Prostate gland (tissue), 2 donors: ENCODE measurements around the gene FNDC3B.

ENCODE experiments used
- POLR2A ChIP-seq: fragments of 450-650 bp; IDR thresholded peaks from one replicate; pipeline ENCODE4 v1.6.1; 2016; ENCODE audit warnings: antibody characterized with exemption, mild to moderate bottlenecking
- POLR2AphosphoS5 ChIP-seq: sonication (generic); formaldehyde crosslinking; IDR thresholded peaks from one replicate; pipeline ENCODE4 v1.6.1; 2017; ENCODE audit warnings: antibody characterized with exemption
- TF ChIP-seq, protein P1 (sequence below), 4 experiments: fragments of 200-600 bp in 2 of 4; fragments of 450-650 bp in 2 of 4; sonication (generic) in 2 of 4; IDR thresholded peaks; 1 replicate in 3 of 4; 2 replicates in 1 of 4; pipeline ENCODE4 v1.5.1; 2016 to 2019; ENCODE audit warnings: antibody characterized with exemption in 4 of 4, mild to moderate bottlenecking in 2 of 4, moderate library complexity in 2 of 4

DNA sequence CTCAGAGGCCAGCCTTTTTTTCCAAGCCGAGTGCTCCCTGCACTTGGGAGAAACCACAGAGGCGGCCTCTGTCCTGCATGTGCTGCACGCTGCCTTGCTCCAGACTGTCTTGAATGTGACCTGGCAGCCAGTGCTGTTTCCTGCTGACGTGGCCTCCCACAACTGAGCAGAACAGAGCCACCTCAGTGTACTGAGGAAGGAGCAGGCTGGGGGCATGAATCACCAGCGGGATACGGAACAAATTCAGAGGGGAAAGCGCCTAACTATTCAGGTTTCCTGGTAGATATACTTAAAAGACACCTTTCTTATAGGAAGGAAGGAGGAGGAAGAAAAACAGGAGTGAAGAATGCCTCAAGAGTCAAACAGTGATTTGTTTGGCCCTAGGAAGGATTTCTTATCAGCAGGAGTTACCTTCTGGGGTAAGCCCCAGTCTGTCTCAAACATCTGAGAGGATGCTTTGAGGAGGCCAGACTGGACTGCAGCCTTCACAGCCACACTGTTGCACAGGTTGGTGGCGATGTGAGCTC is 114.0 kb downstream of the FNDC3B start:
- TF ChIP-seq, protein P1, sequence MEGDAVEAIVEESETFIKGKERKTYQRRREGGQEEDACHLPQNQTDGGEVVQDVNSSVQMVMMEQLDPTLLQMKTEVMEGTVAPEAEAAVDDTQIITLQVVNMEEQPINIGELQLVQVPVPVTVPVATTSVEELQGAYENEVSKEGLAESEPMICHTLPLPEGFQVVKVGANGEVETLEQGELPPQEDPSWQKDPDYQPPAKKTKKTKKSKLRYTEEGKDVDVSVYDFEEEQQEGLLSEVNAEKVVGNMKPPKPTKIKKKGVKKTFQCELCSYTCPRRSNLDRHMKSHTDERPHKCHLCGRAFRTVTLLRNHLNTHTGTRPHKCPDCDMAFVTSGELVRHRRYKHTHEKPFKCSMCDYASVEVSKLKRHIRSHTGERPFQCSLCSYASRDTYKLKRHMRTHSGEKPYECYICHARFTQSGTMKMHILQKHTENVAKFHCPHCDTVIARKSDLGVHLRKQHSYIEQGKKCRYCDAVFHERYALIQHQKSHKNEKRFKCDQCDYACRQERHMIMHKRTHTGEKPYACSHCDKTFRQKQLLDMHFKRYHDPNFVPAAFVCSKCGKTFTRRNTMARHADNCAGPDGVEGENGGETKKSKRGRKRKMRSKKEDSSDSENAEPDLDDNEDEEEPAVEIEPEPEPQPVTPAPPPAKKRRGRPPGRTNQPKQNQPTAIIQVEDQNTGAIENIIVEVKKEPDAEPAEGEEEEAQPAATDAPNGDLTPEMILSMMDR (IDR thresholded peaks at IDR 0.05) = no peak
- TF ChIP-seq POLR2AphosphoS5 (peak; percentile 90), POLR2A (peak; percentile 67)
